HepG2 (cell line): ENCODE data around the gene SLC43A3. TPM values are rescaled to one million over a fixed set of nuclear protein-coding genes. Genes with fewer than 3 reads are reported as not detected.

Experiments
- ARNTL ChIP-seq: sonication (generic); formaldehyde crosslinking; IDR thresholded peaks from 2 replicates; pipeline ENCODE4 v1.4.0; 2020; ENCODE audit warnings: mild to moderate bottlenecking, missing genetic modification reagents
- HNRNPLL ChIP-seq: fragments of 200-400 bp; formaldehyde crosslinking; IDR thresholded peaks from 2 replicates; pipeline ENCODE4 v1.6.1; 2017; ENCODE audit warnings: mild to moderate bottlenecking, low read depth, low read length; ENCODE audit not compliant: poor library complexity, severe bottlenecking
- MXI1 ChIP-seq: IDR thresholded peaks from 3 replicates; pipeline ENCODE4 v1.6.1; 2012; ENCODE audit warnings: low read depth, low read length, inconsistent platforms, borderline replicate concordance
- NAIF1 ChIP-seq: sonication (generic); formaldehyde crosslinking; IDR thresholded peaks from 2 replicates; pipeline ENCODE4 v1.5.0; 2020; ENCODE audit warnings: mild to moderate bottlenecking, missing genetic modification reagents, borderline replicate concordance
- NRL ChIP-seq: sonication (generic); formaldehyde crosslinking; IDR thresholded peaks from 2 replicates; pipeline ENCODE4 v1.5.0; 2020; ENCODE audit warnings: missing genetic modification reagents, mild to moderate bottlenecking, moderate library complexity, borderline replicate concordance
- RARA ChIP-seq: IDR thresholded peaks from 2 replicates; pipeline ENCODE4 v1.6.1; 2016; ENCODE audit warnings: missing genetic modification reagents, missing compliant biosample characterization
- RNF2 ChIP-seq: fragments of 450-650 bp; conservative IDR thresholded peaks from 2 replicates; pipeline ENCODE4 v1.6.1; 2016; ENCODE audit warnings: low read depth
- SSRP1 ChIP-seq: IDR thresholded peaks from 2 replicates; pipeline ENCODE4 v1.6.1; 2016; ENCODE audit warnings: control low read depth
- TBX3 ChIP-seq: fragments of 450-650 bp; IDR thresholded peaks from 2 replicates; pipeline ENCODE4 v1.6.1; 2017; ENCODE audit warnings: antibody characterized with exemption, mild to moderate bottlenecking, inconsistent platforms, borderline replicate concordance
- ZNF543 ChIP-seq: sonication (generic); formaldehyde crosslinking; IDR thresholded peaks from 2 replicates; pipeline ENCODE4 v1.4.0; 2020; ENCODE audit warnings: mild to moderate bottlenecking, missing genetic modification reagents
- ZNF782 ChIP-seq: sonication (generic); formaldehyde crosslinking; IDR thresholded peaks from 2 replicates; pipeline ENCODE4 v1.4.0; 2020; ENCODE audit warnings: missing genetic modification reagents, mild to moderate bottlenecking, borderline replicate concordance
- polyA plus RNA-seq, 8 experiments: library from polyadenylated mRNA; depleted of rRNA in 3 of 8; stranded (reverse) in 7 of 8; unstranded in 1 of 8; fragments of >200 nt; fragmentation: Illumina TruSeq in 4 of 8; extraction: Trizol in 4 of 8; gene quantifications; 2 replicates each; pipeline versions ENCODE4 v1.2.1 to v1.2.3, GENCODE V29; 2011 to 2016; ENCODE audit warnings: low read depth in 4 of 8, missing spikeins in 1 of 8, mixed read lengths in 1 of 8; ENCODE audit not compliant: insufficient read depth in 1 of 8
- total RNA-seq, 5 experiments: library from RNA; depleted of rRNA; stranded (reverse); fragments of >200 nt; fragmentation: Illumina TruSeq; extraction: Trizol; gene quantifications; 2 replicates each; pipeline ENCODE4 v1.2.3, GENCODE V29; 2016; ENCODE audit warnings: low read depth in 1 of 5
- TF ChIP-seq, protein P1 (sequence below): sonication (generic); formaldehyde crosslinking; IDR thresholded peaks from 2 replicates; pipeline ENCODE4 v1.5.1; 2020; ENCODE audit warnings: mild to moderate bottlenecking, missing genetic modification reagents, moderate library complexity
- TF ChIP-seq, protein P2 (sequence below): IDR thresholded peaks from 2 replicates; pipeline ENCODE4 v1.6.1; 2016; ENCODE audit warnings: missing compliant biosample characterization, missing genetic modification reagents, borderline replicate concordance
- TF ChIP-seq, protein P3 (sequence below): sonication (generic); formaldehyde crosslinking; IDR thresholded peaks from 2 replicates; pipeline ENCODE4 v1.4.0; 2020; ENCODE audit warnings: missing genetic modification reagents
- TF ChIP-seq, protein P4 (sequence below): sonication (generic); formaldehyde crosslinking; conservative IDR thresholded peaks from 2 replicates; pipeline ENCODE4 v1.4.0; 2020; ENCODE audit warnings: missing genetic modification reagents

SLC43A3 gene
- total and polyA plus RNA-seq, 2 of the 13 experiments (the other 11 are each of a cell fraction or from before 2014, with no cell fraction given) = 2.6 TPM; not detected in 1

DNA sequence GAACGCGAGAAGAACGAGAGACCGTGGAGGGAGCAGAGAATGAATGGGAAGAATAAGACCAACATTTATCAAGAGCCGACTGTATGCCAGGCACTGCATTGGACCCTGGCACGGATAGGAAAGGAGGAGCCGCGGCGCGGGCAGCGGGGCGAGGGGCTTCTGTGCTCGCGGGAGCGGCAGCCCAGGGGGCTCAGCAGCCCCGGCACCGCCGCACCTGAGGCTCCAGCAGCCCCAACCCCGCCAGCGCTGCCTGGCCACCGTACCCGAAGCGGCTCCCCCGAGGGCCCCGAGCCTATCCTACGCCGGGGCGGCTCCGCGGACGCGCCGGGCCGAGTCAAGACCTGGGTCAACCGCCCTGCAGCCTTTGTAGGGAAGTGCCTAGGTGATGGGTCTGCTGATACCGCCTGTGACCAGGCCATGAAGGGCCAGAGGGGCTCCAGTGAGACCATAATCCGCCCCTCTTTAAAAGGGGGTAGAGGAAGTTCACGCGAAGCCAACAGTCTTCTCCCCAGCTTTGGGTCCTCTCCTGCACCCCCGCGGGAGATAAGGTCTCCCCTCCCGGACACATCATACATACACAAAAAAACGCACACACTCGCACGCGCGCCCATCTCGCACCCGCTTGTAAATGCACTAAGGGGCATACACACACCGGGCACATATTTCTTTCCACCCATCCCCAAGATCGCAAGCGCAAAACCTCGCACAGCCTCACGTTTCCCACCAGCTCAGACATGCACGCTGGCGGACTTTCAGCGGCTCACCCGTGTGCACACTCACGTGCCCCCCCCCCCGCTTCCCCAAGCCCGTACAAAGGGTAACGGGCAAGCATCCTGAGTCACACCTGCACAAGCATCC lies 32.5 kb upstream of the SLC43A3 start (continued):
- TF ChIP-seq, protein P1, sequence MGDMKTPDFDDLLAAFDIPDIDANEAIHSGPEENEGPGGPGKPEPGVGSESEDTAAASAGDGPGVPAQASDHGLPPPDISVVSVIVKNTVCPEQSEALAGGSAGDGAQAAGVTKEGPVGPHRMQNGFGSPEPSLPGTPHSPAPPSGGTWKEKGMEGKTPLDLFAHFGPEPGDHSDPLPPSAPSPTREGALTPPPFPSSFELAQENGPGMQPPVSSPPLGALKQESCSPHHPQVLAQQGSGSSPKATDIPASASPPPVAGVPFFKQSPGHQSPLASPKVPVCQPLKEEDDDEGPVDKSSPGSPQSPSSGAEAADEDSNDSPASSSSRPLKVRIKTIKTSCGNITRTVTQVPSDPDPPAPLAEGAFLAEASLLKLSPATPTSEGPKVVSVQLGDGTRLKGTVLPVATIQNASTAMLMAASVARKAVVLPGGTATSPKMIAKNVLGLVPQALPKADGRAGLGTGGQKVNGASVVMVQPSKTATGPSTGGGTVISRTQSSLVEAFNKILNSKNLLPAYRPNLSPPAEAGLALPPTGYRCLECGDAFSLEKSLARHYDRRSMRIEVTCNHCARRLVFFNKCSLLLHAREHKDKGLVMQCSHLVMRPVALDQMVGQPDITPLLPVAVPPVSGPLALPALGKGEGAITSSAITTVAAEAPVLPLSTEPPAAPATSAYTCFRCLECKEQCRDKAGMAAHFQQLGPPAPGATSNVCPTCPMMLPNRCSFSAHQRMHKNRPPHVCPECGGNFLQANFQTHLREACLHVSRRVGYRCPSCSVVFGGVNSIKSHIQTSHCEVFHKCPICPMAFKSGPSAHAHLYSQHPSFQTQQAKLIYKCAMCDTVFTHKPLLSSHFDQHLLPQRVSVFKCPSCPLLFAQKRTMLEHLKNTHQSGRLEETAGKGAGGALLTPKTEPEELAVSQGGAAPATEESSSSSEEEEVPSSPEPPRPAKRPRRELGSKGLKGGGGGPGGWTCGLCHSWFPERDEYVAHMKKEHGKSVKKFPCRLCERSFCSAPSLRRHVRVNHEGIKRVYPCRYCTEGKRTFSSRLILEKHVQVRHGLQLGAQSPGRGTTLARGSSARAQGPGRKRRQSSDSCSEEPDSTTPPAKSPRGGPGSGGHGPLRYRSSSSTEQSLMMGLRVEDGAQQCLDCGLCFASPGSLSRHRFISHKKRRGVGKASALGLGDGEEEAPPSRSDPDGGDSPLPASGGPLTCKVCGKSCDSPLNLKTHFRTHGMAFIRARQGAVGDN (CRISPR knock-in tag) = peak; percentile 68
- TF ChIP-seq RARA (CRISPR knock-in tag) (0 out of 2 replicates have a peak, but pooled peaks have one; percentile 10), SSRP1 (CRISPR knock-in tag) (0 out of 2 replicates have a peak, but pooled peaks have one; percentile 23), TBX3 (peak; percentile 10; the same call in 1 of the 2 replicates), MXI1 (no peak), NRL (CRISPR knock-in tag) (0 out of 2 replicates have a peak, but pooled peaks have one; percentile 16), RNF2 (0 out of 2 replicates have a peak, but pooled peaks have one; percentile 24), ZNF782 (CRISPR knock-in tag) (no peak), NAIF1 (0 out of 2 replicates have a peak, but pooled peaks have one; percentile 51), HNRNPLL (peak; percentile 15), ZNF543 (CRISPR knock-in tag) (0 out of 2 replicates have a peak, but pooled peaks have one; percentile 8), ARNTL (CRISPR knock-in tag) (0 out of 2 replicates have a peak, but pooled peaks have one; percentile 17)
- TF ChIP-seq, protein P2, sequence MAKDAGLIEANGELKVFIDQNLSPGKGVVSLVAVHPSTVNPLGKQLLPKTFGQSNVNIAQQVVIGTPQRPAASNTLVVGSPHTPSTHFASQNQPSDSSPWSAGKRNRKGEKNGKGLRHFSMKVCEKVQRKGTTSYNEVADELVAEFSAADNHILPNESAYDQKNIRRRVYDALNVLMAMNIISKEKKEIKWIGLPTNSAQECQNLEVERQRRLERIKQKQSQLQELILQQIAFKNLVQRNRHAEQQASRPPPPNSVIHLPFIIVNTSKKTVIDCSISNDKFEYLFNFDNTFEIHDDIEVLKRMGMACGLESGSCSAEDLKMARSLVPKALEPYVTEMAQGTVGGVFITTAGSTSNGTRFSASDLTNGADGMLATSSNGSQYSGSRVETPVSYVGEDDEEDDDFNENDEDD (CRISPR knock-in tag) = peak; percentile 32; the same call in 1 of the 2 replicates
- TF ChIP-seq, protein P3, sequence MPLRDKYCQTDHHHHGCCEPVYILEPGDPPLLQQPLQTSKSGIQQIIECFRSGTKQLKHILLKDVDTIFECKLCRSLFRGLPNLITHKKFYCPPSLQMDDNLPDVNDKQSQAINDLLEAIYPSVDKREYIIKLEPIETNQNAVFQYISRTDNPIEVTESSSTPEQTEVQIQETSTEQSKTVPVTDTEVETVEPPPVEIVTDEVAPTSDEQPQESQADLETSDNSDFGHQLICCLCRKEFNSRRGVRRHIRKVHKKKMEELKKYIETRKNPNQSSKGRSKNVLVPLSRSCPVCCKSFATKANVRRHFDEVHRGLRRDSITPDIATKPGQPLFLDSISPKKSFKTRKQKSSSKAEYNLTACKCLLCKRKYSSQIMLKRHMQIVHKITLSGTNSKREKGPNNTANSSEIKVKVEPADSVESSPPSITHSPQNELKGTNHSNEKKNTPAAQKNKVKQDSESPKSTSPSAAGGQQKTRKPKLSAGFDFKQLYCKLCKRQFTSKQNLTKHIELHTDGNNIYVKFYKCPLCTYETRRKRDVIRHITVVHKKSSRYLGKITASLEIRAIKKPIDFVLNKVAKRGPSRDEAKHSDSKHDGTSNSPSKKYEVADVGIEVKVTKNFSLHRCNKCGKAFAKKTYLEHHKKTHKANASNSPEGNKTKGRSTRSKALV = peak; percentile 38; the same call in 1 of the 2 replicates
- TF ChIP-seq, protein P4, sequence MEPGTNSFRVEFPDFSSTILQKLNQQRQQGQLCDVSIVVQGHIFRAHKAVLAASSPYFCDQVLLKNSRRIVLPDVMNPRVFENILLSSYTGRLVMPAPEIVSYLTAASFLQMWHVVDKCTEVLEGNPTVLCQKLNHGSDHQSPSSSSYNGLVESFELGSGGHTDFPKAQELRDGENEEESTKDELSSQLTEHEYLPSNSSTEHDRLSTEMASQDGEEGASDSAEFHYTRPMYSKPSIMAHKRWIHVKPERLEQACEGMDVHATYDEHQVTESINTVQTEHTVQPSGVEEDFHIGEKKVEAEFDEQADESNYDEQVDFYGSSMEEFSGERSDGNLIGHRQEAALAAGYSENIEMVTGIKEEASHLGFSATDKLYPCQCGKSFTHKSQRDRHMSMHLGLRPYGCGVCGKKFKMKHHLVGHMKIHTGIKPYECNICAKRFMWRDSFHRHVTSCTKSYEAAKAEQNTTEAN (CRISPR knock-in tag) = peak; percentile 43
